HG03571 (cell line): Measurements from ENCODE around the gene APOBEC3G.

Experiments
- ATAC-seq: cut with Tn5 transposase; IDR thresholded peaks from one replicate; pipeline ENCODE4 v1.9.1; 2021; ENCODE audit not compliant: unreplicated experiment

Gene APOBEC3G

GRCh38 chr22:39120983-39121382 is 43.9 kb downstream of the APOBEC3G start:
- no peak for ATAC-seq

DNA sequence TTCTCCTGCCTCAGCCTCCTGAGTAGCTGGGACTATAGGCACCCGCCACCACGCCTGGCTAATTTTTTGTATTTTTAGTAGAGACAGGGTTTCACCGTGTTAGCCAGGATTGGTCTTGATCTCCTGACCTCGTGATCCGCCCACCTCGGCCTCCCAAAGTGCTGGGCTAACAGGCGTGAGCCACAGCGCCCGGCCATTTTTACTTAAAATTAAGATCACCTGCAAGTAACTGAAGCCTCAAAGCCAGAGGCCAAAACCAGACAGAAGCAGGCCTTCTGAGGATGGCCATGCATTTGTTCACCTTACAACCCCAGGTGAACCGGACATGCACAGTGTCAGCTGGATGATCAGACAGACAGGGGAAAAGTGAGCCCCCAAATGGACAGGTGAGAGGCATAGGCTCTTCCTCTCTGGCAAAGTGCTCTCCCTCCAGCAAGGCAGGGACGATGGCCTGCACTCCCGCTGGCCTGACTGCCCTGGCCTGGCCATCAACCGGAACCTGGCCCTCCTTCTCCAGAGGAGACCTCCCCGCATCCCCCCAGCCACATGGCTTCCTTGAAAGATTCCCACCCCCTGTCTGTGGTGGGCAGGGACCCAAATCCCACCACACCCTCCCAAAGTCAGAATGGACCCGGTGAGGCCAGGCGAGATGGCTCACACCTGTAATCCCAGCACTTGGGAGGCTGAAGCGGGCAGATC is 45.8 kb downstream of the APOBEC3G start:
- ATAC-seq, result no peak

DNA sequence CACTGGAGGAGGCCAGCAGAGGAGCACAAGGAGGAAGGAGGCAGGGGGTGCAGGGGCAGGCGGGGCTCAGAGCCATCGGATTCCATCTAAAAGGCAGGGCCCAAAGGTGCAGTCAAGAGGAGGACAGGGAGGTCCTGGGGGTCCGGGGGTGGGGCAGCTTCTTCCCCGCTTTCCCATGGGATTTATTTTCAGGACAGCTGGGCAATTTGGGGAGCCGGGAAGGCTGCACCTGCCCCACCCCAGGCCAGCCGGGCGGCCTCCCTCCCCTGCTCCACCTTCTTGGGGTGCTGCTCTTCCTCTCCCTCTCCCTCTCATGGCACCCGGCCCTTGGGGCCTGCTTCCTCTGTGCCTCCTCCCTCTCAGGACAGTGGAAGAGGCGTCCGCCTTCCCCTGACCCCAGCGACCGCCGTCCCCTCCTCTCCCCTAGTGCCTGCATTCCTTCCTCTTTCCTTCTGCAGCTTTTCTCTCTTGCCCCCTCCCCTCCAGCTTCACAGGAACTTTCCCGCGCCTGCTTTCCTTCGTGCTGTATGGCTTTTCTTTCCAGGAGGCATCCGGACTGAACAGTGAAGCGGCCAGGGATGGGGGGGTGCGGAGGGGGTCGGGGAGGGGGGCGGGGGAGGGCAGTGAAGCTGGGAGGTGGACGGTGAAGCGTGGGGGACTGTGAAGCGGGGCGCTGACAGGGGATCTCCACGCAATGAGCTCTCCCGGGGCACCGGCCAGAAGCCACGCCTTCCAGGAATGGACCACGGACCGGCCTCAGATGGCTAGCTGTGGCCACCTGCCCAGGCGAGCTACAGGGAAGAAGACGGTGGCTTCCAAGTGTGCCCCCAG is 46.9 kb downstream of the APOBEC3G start:
- no peak for ATAC-seq

DNA sequence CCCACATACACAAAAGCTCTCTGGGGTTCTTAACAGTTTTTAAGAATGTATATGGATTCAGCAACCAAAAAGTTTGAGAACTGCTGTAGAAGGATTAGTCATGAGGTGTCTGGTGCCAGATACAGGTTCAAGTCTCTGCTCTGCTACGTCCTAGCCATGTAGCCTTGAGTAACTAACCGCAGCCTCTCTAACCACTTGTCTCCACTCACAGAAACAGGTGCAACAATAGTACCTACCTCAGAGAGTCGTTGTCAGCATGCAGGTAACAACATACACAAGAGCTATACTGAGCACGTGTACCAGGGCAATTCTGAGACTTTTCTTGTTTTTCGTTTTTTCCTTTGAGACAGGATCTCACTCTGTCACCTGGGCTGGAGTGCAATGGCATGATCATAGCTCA is 48.5 kb downstream of the APOBEC3G start:
- no peak for ATAC-seq

DNA sequence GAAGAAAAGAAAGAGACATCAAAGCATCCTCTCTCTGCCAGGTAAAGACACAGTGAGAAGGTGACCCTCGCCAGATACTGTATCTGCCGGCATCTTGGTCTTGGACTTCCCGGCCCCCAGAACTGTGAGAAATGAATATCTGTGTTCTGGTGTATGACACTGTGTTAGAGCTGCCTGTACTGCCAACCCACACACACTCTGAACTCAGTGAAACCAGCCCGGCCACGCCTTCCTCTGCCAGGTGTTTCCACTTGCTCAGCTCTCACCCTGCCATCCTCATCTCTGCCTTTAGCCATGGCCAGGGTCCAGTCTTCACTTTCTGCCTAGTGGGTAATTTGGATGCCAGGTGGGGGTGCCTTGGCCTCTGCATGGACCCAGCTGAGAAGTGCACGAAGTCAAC is 51.4 kb downstream of the APOBEC3G start:
- ATAC-seq, result no peak

DNA sequence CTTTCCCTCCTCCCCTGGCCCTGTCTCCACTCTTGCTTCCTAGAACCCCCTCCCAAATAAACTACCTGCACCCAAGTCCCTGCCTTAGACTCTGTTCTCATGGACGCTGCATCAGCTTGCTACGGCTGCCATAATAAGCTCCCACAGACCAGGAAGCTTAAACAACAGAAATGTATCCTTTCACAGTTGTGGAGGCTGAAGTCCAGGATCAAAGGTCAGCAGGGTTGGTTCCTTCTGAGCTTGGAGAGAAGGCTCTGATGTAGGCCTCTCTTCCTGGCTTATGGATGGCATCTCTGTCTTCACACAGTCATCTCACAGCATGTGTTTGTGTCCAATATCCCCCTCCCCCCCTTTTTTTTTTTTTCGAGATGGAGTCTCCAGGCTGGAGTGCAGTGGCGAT is 52.0 kb downstream of the APOBEC3G start:
- ATAC-seq, result no peak

DNA sequence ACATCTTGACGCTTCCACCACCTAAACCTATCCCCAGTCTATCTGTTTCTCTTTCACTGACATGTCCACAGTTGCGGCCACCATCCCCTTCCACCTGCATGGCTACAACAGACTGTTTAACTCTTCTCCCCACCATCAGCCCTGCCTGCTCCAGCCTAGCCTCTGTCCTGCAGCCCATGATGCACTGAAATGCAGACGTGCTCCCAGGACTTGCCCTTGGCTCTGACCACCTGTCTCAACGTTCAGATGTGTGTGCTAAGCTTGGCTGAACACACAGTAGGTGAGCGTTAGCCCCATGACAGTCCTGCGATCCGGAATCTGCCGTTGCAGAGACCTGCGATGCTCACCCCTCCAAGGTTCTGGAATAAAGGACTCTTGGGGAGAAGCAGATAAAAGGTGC is 52.7 kb downstream of the APOBEC3G start:
- no peak for ATAC-seq

GRCh38 chr22:39130152-39130704 is 53.2 kb downstream of the APOBEC3G start:
- ATAC-seq, result no peak

- ATAC-seq, result no peak
Observed at GRCh38 chr22:39130892-39131855, 54.1 kb downstream of the APOBEC3G start.

GRCh38 chr22:39132281-39132680 is 55.2 kb downstream of the APOBEC3G start:
- no peak for ATAC-seq

DNA sequence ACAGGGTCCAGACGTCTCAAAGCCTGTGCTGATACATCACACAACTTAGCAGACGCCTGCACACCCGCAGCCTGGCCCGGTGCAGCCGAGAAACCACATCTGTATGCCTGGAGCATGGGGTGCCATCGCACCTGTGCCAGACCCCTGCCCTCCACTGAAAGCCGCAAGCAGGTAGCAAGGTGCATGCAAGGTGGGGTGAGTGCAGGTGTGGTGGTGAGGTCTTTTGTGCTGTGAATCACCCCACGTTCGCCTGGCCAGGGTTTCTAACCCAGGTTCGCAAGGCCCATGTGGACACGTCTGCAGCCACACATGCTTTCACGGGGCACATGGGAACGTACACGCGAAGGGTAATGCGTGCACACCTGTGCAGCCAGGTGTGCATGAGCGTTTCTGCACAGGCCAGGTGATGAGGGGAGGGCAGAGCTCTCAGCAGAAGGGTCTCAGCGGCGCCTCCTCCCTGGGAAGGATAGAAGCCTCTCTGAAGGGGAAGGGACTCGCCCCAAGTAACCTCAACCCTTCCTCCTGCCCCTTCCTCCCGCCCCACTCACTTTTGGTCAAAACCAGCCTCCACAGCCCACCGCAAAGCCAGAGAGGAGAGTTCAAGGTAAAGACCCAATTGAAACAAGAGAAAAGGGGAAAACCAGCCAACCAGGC is 55.9 kb downstream of the APOBEC3G start:
- no peak for ATAC-seq

GRCh38 chr22:39133871-39134270 is 56.8 kb downstream of the APOBEC3G start:
- ATAC-seq, result no peak

DNA sequence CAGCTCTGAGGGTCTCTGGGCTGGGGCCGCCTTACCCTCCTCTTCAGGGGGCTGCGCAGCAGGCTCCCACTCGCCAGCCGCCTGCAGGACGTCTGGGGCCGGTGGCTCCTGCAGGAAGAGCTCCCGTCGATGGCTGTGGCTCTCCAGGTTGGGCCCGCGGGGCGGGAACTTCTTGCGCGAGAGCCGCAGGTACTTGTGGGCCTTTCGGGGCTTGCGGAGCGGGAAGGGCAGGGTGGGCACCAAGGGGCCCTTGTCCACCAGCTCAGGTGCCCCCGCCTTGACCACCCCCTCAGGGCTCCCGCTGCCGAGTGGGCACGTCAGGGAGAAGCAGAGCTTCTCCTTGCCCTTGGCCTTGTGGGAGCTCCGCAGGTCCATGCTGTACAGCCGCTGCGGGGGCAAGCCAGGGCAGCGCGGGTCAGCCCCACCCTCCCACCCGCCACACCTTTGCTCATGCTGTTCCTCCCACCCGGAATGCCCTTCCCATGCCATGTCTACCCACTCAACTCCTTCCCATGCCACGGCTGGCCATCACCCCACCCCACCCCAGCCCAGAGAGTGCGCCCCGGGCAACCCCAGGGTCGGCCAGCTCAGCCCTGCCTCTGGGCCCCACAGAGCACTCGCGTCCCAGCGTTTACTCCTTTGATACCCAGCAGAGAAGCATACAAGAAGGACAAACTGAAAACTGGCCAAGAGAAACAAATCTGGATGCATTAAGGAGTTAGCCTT is 57.5 kb downstream of the APOBEC3G start:
- no peak for ATAC-seq

DNA sequence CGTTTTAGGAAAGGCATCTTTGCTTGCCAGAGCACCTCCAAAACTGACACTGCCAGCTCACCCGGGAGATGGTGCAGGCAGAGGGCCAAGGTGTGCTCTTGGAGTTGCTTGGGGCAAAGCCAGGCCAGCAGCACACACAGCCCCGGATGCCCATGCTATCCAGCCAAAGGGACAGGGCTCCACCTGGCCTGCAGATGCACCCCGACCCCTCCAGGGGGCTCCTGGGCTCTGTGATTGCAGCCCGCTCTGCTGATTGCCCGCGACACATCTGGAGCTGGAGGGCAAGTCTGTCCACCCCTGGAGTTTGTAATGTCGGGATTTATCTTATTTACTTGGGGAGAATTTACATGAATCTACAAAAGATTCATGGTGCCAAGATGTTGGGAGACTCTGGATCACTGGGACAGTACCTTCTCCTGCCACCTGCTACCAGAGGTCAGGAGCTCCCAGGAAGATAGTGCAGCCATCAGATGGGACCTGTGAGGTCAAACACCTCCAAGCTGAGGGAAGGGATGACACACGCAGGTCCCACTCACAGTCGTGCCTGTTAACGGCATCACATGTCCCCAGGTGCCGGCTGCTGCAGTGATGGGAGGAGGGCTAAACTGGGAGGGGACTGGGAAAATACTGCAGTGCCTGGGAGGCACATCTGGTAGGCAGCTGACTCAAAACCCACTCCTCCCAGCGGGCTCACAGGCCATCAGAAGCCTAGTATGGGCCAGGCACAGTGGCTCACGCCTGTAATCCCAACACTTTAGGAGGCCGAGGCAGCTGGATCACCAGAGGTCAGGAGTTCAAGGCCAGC is 58.2 kb downstream of the APOBEC3G start:
- ATAC-seq, result no peak

DNA sequence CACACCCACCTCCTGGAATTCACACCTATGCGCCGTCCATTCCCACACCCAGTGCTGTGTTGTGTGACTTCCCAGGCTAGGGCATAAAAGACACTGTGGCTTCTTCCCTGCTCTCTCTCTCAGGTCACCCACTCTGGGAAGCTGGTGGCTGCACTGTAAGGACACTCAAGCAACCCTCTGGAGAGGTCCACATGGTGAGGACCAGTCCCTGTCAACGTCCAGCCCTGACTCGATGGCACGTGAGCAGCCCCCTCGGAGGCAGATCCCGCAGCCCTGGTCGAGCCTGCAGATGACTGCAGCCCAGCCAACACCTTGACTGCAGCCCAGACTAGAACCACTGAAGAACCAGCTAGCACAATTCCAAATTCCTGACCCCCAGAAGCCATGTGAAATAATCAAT is 59.2 kb downstream of the APOBEC3G start:
- ATAC-seq, result no peak
